Activated CD8-positive, alpha-beta memory T cell treated with anti-CD3 and anti-CD28 coated beads for 24 hours (primary cell): ENCODE results near the gene RASL10B.

ENCODE experiments used
- DNase-seq: peaks from one replicate; pipeline ENCODE4 v3.0.0-alpha.2; 2020

The RASL10B gene

GRCh38 chr17:35766489-35766877 lies 35.0 kb downstream of the RASL10B start:
- DNase-seq: no peak

- no peak for DNase-seq
Measured at GRCh38 chr17:35766903-35767510, 35.6 kb downstream of the RASL10B start.

GRCh38 chr17:35768797-35769196 lies 37.4 kb downstream of the RASL10B start:
- DNase-seq: no peak

GRCh38 chr17:35769895-35770486 lies 38.6 kb downstream of the RASL10B start:
- DNase-seq: no peak

DNA sequence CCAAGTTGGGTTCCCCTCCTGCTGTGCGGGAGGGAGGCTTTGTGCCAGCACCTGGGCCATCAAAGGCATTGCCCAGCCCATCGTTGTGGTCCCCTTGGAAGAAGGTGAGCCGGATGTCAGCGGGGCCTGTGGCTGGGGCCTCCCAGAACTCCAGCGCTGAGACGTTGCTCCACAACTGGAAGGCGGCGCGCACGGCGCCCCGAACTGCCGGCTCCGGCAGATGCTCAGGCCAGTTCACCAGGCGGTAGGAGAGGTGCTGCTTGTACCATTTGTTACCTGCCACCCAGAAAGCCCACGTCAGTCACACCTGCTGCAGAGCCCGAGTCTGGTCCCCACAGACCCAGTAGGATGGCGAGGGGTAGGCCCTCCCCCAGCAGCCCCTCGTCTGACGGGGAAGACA lies 41.7 kb downstream of the RASL10B start:
- no peak for DNase-seq

- no peak for DNase-seq
Measured at GRCh38 chr17:35773679-35774425, 42.4 kb downstream of the RASL10B start.

- DNase-seq: no peak
Measured at GRCh38 chr17:35774499-35774898, 43.1 kb downstream of the RASL10B start.

DNA sequence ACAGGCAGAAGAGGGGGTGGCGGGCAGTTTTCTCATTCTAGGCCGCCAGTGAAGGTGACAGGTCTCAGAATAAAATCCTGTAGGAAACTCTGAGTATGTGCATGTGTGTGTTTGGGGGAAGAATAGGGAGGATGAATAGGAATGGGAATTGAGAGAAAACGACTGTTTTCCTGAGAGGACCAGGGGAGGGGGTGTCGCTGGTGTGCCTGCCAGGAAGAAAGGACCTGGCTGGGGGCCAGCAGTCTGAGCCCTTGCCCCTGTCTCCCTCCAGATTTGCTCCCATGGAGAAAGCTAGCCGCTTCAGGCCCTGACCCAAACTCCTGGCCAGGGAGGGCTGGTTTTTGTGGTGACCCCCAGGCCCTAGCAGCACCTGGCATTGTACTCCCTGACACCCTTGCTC lies 43.6 kb downstream of the RASL10B start:
- no peak for DNase-seq

GRCh38 chr17:35775583-35775982 lies 44.1 kb downstream of the RASL10B start:
- no peak for DNase-seq

GRCh38 chr17:35778641-35779196 lies 47.3 kb downstream of the RASL10B start:
- DNase-seq: no peak

DNA sequence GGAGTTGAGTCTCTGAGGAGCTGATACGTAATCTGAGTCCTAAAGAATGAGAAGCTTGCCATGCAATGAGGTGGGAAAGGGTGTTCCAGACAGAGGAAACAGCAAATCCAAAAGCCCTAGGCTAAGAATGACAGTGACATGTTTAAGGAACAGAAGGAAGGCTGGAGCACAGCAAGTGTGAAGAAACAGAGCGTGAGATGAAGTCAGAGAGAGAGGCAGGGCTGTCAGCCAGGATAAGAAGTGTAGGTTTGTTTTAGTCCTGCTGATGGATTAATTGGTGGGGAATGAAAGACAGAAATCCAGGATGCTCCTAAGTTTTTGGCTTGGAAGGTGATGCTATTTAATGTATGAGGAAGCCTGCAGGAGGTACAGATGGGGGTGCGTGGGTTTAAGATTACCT lies 49.5 kb downstream of the RASL10B start:
- no peak for DNase-seq

DNA sequence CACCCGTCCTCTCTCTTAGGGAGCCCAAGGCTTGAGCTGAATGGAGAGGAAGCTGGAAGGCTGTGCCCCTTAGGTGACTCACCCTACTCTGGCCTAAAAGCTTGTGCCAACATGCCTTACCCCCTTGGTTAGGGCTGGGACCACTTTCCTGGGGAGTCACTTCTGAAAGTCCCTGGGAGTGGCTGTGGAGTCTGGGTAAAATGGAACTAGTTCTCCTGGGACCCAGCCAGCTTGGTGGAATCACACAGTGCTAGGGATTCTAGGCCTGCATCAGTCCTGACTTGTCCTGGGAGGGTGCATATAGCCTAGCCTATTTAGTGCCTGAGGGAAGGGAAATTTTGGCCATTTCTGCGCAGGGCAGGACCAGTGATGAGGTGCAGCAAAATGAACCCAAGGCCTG lies 53.5 kb downstream of the RASL10B start:
- no peak for DNase-seq

- DNase-seq: no peak
Measured at GRCh38 chr17:35786941-35787432, 55.5 kb downstream of the RASL10B start.

DNA sequence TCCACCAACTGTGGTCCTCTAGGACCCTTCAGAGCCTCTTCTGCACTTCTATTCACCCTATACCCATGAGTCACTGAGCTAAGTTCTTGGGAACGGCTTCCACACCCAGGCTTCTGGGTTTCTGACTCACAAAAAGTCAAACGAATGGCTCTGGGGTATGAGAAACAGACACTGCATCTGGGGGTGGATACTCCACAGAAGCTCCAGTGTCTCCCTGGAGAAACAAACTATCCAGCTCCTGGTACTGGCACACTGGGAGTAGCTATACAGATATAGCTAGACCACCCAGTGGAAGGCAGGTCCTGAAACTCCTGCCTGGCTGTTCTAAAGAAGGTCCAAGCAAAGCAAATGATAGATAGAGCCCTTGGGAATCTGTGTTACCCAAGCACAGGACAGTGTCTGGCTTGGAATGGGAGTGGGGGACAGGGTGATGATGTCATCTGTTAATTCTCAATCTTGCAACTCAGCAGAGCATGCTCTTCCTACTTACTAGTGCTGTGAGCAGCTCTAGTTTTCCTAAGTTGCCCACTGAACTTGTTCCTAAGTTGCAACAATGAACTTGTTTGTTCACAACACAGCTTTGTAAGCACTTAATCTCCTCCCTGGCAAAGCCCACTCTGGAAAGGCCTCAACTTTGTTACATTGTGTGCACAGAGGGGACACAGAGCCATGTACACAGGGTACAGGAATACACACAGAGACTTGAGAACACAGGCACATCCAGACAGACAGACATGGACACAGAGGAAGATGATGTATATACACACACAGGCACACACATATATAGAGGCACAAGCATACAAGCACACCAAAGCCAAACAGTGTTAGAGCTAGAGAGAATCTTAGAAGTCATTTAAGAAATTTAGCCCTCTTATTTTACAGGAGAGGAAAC lies 57.3 kb downstream of the RASL10B start:
- no peak for DNase-seq

DNA sequence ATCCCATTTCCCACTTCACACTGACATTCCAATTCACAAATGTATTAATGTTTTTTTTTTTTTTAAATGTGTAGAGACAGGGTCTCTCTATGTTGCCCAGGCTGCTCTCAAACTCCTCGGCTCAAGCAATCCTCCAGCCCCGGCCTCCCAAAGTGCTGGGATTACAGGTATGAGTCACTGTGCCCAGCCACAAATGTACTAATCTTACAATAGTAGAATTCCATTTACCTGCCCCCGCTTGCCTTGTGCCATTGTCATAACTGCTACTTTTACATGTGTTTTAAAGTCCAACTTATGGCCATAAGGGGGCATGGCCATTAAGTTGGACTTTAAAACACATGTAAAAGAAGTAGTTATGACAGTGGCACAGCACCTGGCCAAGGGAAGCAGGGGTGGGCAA lies 59.4 kb downstream of the RASL10B start:
- DNase-seq: no peak

DNA sequence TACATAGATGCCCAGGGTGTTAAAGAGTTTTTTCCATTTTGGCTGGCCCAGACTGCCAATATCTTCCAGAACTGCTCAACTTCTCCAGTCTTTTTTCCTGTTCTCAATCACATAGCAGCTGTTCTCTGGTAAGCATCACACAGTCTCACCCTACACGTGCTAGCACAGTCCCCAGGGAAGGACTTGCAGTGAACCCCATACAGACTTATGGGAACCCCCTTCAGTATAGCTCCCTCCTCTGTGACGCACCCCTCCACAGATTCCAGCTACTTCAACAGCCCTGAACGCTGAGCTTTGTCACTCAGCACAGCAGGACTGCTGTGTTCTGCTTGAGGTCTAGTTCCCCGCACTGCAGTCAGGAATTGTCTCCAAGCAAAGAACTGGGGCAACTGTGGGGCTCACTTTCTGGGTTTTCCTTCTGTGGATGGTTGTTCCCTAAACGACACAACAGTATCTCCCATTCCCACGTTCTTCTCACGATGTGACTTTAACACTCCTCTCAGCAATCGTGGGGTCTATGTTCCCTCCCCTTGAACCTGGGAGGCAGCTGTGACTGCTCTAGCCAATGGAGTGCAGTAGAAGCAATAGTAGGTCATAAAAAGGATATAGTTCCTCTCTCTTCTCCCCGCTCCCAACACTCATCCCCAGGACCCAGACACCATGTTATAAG lies 60.4 kb downstream of the RASL10B start:
- no peak for DNase-seq
